ENCODE data around the gene CDH8. TPM values are rescaled to one million over a fixed set of nuclear protein-coding genes. Genes with fewer than 3 reads are reported as not detected.
"Not testable (repeated sequence)": the region's sequence is repeated elsewhere in the genome, so short reads cannot be mapped to it uniquely, and the experiment has no call there.

CDH8 gene
- total RNA-seq, 1 donor from 2014 or later, result 0.69 TPM

DNA sequence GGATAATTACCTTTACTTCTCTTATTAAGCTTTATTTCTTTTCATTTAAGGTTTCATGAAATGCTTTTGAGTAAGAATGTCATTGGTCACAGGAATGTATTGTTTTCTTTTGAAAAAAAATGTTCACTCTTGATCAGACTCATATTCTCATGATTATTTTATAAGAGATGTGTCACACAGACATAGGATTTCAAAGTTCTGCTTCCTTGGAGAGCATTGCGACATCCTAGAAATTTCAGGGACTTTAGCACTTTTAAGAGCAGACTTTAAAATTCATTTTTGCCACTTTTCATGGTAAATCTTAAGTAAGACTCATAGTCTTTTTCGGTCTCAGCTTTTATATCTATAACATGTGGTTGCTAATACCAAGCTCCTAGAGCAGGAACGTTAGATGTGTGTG, 314.7 kb downstream of the CDH8 start:
- Mint-ChIP-seq H3K27ac (no peak overlapping the region), H3K27me3 (no peaks in the 10 kb centered on the region), H3K9me3 (peaks cover 4% of the 10 kb centered on the region), H3K4me3 (no peak overlapping the region), H3K36me3 (ENCODE audit: low read depth) (no peaks in the 10 kb centered on the region), H3K4me1 (no peaks in the 10 kb centered on the region)
- ChIA-PET CTCF (no interaction called here), POLR2A (no interaction called here)
- DNase-seq (no peak), ATAC-seq (ENCODE audit: low read depth) (no peak)
- intact Hi-C loops (cut with micrococcal nuclease), result no loop called here
- TF ChIP-seq, protein P1, sequence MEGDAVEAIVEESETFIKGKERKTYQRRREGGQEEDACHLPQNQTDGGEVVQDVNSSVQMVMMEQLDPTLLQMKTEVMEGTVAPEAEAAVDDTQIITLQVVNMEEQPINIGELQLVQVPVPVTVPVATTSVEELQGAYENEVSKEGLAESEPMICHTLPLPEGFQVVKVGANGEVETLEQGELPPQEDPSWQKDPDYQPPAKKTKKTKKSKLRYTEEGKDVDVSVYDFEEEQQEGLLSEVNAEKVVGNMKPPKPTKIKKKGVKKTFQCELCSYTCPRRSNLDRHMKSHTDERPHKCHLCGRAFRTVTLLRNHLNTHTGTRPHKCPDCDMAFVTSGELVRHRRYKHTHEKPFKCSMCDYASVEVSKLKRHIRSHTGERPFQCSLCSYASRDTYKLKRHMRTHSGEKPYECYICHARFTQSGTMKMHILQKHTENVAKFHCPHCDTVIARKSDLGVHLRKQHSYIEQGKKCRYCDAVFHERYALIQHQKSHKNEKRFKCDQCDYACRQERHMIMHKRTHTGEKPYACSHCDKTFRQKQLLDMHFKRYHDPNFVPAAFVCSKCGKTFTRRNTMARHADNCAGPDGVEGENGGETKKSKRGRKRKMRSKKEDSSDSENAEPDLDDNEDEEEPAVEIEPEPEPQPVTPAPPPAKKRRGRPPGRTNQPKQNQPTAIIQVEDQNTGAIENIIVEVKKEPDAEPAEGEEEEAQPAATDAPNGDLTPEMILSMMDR (IDR thresholded peaks at IDR 0.05), result no peak

DNA sequence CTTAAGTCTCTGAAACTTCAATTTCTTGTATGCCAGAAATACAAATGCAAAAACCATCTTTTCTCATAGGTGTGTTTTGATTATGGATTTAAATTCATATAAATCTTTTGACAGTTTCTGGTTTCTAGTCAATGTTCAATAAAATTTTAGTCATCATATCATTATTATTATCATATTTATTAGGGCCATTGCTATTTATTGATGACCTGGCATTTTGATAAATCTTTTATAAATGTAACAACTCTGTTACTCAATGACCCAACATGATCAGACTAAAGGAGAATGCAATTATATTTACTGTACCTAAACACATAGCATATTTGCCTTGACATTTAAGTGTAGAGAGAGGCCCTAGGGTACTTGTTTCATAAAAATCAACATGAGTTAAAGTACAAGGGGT, 320.8 kb downstream of the CDH8 start:
- Mint-ChIP-seq H3K27ac (no peak overlapping the region), H3K27me3 (no peaks in the 10 kb centered on the region), H3K4me3 (no peak overlapping the region), H3K9me3 (peaks cover 2% of the 10 kb centered on the region), H3K4me1 (no peaks in the 10 kb centered on the region), H3K36me3 (ENCODE audit: low read depth) (no peaks in the 10 kb centered on the region)
- ChIA-PET CTCF (no interaction called here), POLR2A (no interaction called here)
- ATAC-seq (ENCODE audit: low read depth) (no peak), DNase-seq (no peak)
- intact Hi-C loops (cut with micrococcal nuclease), result no loop called here
- TF ChIP-seq, protein P1 (IDR thresholded peaks at IDR 0.05), result no peak

GRCh38 chr16:61713787-61714186, 322.5 kb downstream of the CDH8 start:
- Mint-ChIP-seq H3K27ac (no peak overlapping the region), H3K27me3 (no peaks in the 10 kb centered on the region), H3K9me3 (peaks cover 2% of the 10 kb centered on the region), H3K36me3 (ENCODE audit: low read depth) (no peaks in the 10 kb centered on the region), H3K4me3 (no peak overlapping the region), H3K4me1 (no peaks in the 10 kb centered on the region)
- intact Hi-C loops (cut with micrococcal nuclease), result no loop called here
- TF ChIP-seq, protein P1 (IDR thresholded peaks at IDR 0.05), result no peak
- ATAC-seq (ENCODE audit: low read depth), result no peak
- POLR2A ChIA-PET, result no interaction called here
- DNase-seq, result no peak
- CTCF ChIA-PET, result no interaction called here

- H3K36me3 Mint-ChIP-seq (ENCODE audit: low read depth); ATAC-seq (ENCODE audit: low read depth); POLR2A ChIA-PET; DNase-seq; H3K27ac Mint-ChIP-seq; H3K27me3 Mint-ChIP-seq; H3K4me1 Mint-ChIP-seq; intact Hi-C loops (cut with micrococcal nuclease); CTCF ChIA-PET; H3K4me3 Mint-ChIP-seq; H3K9me3 Mint-ChIP-seq: not testable (repeated sequence)
Measured at GRCh38 chr16:61699640-61700039, 336.6 kb downstream of the CDH8 start.

GRCh38 chr16:61684541-61684940, 351.7 kb downstream of the CDH8 start:
- Mint-ChIP-seq H3K36me3 (ENCODE audit: low read depth) (no peaks in the 10 kb centered on the region), H3K27me3 (no peaks in the 10 kb centered on the region), H3K9me3 (peaks cover 2% of the 10 kb centered on the region), H3K27ac (no peak overlapping the region), H3K4me1 (no peaks in the 10 kb centered on the region), H3K4me3 (no peak overlapping the region)
- ATAC-seq (ENCODE audit: low read depth) (no peak), DNase-seq (no peak)
- ChIA-PET CTCF (no interaction called here), POLR2A (no interaction called here)
- TF ChIP-seq, protein P1 (IDR thresholded peaks at IDR 0.05), result no peak
- intact Hi-C loops (cut with micrococcal nuclease), result no loop called here

GRCh38 chr16:61681673-61682072, 354.6 kb downstream of the CDH8 start:
- Mint-ChIP-seq H3K4me1 (no peaks in the 10 kb centered on the region), H3K27ac (no peak overlapping the region), H3K4me3 (no peak overlapping the region), H3K27me3 (no peaks in the 10 kb centered on the region), H3K9me3 (peaks cover 2% of the 10 kb centered on the region), H3K36me3 (ENCODE audit: low read depth) (no peaks in the 10 kb centered on the region)
- intact Hi-C loops (cut with micrococcal nuclease), result no loop called here
- ATAC-seq (ENCODE audit: low read depth), result no peak
- no peak for DNase-seq
- CTCF ChIA-PET, result no interaction called here
- POLR2A ChIA-PET, result no interaction called here
- TF ChIP-seq, protein P1 (IDR thresholded peaks at IDR 0.05), result no peak
